ENCODE measurements around the gene MSGN1. TPM values are rescaled to one million over a fixed set of nuclear protein-coding genes. Genes with fewer than 3 reads are reported as not detected.

The MSGN1 gene, protein sequence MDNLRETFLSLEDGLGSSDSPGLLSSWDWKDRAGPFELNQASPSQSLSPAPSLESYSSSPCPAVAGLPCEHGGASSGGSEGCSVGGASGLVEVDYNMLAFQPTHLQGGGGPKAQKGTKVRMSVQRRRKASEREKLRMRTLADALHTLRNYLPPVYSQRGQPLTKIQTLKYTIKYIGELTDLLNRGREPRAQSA
- not detected for total RNA-seq

DNA sequence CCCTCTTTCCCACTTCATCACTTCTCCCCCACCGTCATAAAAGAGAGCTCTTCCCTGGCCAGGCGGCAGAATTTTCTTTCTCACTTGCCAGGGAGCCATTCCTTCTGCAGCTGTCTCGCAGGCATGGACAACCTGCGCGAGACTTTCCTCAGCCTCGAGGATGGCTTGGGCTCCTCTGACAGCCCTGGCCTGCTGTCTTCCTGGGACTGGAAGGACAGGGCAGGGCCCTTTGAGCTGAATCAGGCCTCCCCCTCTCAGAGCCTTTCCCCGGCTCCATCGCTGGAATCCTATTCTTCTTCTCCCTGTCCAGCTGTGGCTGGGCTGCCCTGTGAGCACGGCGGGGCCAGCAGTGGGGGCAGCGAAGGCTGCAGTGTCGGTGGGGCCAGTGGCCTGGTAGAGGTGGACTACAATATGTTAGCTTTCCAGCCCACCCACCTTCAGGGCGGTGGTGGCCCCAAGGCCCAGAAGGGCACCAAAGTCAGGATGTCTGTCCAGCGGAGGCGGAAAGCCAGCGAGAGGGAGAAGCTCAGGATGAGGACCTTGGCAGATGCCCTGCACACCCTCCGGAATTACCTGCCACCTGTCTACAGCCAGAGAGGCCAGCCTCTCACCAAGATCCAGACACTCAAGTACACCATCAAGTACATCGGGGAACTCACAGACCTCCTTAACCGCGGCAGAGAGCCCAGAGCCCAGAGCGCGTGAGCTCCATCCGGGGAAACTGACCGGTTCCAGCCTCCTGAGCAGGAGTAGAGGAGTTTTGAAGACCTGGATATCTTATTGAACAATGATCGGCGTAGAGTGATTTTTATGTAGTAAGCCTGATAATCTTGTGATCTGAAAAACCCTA, at the start of gene MSGN1:
Gene MSGN1 (plus strand): TSS at position 65 of the 850 bp plus-strand sequence. CDS start 59 bp downstream, at position 124.
- no peak for TF ChIP-seq POLR2A (IDR thresholded peaks at IDR 0.05)
- TF ChIP-seq, protein P1, sequence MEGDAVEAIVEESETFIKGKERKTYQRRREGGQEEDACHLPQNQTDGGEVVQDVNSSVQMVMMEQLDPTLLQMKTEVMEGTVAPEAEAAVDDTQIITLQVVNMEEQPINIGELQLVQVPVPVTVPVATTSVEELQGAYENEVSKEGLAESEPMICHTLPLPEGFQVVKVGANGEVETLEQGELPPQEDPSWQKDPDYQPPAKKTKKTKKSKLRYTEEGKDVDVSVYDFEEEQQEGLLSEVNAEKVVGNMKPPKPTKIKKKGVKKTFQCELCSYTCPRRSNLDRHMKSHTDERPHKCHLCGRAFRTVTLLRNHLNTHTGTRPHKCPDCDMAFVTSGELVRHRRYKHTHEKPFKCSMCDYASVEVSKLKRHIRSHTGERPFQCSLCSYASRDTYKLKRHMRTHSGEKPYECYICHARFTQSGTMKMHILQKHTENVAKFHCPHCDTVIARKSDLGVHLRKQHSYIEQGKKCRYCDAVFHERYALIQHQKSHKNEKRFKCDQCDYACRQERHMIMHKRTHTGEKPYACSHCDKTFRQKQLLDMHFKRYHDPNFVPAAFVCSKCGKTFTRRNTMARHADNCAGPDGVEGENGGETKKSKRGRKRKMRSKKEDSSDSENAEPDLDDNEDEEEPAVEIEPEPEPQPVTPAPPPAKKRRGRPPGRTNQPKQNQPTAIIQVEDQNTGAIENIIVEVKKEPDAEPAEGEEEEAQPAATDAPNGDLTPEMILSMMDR (IDR thresholded peaks at IDR 0.05), result no peak
- intact Hi-C loops (cut with DNase I), result no loop called here
- H3K9me3 ChIP-seq, result no peaks in the 10 kb centered on the region
- H3K4me1 ChIP-seq, result peaks cover 16 to 74% (median 39%) of the 10 kb centered on the region in 3 donors
- no peak for DNase-seq
- no peak within 1 kb of the TSS for H3K4me3 ChIP-seq
- H3K27ac ChIP-seq, result peak within 1 kb of the TSS; percentile 81 to 84 (median 82)
- peaks cover 0 to 48% (median 0%) of the 10 kb centered on the region in 4 donors for H3K27me3 ChIP-seq
- H3K36me3 ChIP-seq, result no peaks in the 10 kb centered on the region
- WGBS, 2 donors, result 75 to 76% methylated on average over 6 to 16 of the region's 26 CpGs

DNA sequence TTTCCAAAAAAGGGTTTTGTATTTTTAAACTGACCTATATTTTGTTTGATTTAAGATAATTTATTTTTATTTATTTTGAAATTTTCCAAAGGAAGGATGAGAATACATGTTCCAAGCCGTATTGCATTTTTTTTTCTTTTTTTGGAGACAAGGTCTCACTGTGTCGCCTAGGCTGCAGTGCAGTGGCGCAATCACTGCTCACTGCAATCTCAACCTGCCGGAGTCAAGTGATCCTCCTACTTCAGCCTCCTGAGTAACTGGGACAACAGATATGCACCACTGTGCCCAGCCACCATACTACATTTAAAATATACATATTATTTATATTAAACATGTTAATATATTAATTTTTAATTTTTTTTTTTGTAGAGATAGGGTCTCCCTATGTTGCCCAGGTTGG, 47.4 kb upstream of the MSGN1 start:
- Histone ChIP-seq H3K4me3 (no peak overlapping the region), H3K4me1 (no peaks in the 10 kb centered on the region), H3K27ac (no peak overlapping the region), H3K27me3 (no peaks in the 10 kb centered on the region), H3K36me3 (peaks cover 0 to 47% (median 0%) of the 10 kb centered on the region in 3 donors), H3K9me3 (no peaks in the 10 kb centered on the region)
- TF ChIP-seq, protein P1 (IDR thresholded peaks at IDR 0.05), result no peak
- no peak for TF ChIP-seq POLR2A (IDR thresholded peaks at IDR 0.05)
- no peak for DNase-seq
- intact Hi-C loops (cut with DNase I), result no loop called here
- 91 to 96% methylated on average over 4 of the region's 4 CpGs for WGBS, 2 donors

DNA sequence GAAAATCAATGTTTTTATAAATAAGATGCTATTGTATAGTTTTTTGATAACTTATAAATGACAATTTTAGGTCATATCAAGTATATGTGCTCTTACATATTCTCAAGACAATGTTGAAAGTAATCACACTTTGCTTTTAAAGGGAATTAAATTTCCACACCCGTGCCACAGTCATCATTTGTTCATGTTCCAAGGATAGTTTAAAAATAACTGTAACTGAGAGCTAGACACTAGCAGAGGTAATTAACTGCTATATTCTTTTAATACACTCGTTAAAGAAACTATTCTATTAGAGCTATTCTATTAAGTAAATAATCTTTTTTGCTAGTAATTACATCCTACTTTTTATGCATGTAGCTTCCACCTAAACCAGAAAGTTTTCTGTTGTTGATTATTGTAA, 44.3 kb upstream of the MSGN1 start:
- WGBS, 2 donors, result 91 to 92% methylated on average over 2 of the region's 2 CpGs
- no peaks in the 10 kb centered on the region for H3K4me1 ChIP-seq
- intact Hi-C loops (cut with DNase I), result no loop called here

DNA sequence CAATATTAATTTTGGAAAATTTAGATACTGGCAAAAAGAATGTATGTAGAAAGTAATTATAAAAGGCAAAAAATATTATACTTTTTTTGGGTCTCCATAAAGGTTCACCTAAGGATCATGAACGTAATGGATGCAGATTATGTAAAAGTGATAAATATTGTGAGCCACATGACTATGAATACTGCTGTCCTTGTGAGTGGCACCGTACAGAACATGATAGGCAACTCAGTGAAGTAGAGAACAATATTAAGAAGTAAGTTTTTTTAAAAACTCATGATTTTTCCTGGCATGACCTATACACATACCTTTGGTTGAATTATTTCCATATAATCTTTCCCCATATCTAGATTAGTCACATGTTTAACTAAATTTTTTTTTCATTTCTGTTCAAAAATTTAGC, 43.7 kb upstream of the MSGN1 start:
- H3K9me3 ChIP-seq, result no peaks in the 10 kb centered on the region
- 93% methylated on average over 2 of the region's 2 CpGs for WGBS, 2 donors
- no peaks in the 10 kb centered on the region for H3K27me3 ChIP-seq
- no peaks in the 10 kb centered on the region for H3K4me1 ChIP-seq
- no peak for DNase-seq
- intact Hi-C loops (cut with DNase I), result no loop called here
- H3K27ac ChIP-seq, result no peak overlapping the region
- TF ChIP-seq, protein P1 (IDR thresholded peaks at IDR 0.05), result no peak
- TF ChIP-seq POLR2A (IDR thresholded peaks at IDR 0.05), result no peak
- peaks cover 0 to 33% (median 0%) of the 10 kb centered on the region in 3 donors for H3K36me3 ChIP-seq
- no peak overlapping the region for H3K4me3 ChIP-seq

More for the DNA sequence above, 44.3 kb upstream of the MSGN1 start:
- Histone ChIP-seq H3K27ac (no peak overlapping the region), H3K4me3 (no peak overlapping the region), H3K36me3 (peaks cover 0 to 36% (median 0%) of the 10 kb centered on the region in 3 donors), H3K9me3 (no peaks in the 10 kb centered on the region), H3K27me3 (no peaks in the 10 kb centered on the region)
- DNase-seq, result no peak
- TF ChIP-seq, protein P1 (IDR thresholded peaks at IDR 0.05), result no peak
- TF ChIP-seq POLR2A (IDR thresholded peaks at IDR 0.05), result no peak

DNA sequence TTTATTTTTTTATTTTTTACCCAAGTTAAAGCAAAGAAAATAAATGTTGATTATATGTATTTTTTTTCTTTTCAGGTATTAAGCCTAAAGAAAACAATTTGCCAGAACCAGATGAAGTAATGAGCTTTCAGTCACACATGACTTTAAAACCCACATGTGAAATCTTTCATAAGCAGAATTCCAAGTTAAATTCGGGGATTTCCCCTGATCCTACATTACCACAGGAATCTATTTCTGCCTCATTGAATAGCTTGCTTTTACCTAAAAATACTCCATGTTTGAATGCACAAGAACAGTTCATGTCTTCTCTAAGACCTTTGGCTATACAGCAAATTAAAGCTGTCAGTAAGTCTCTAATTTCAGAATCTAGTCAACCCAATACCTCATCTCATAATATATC, 35.7 kb upstream of the MSGN1 start:
- H3K36me3 ChIP-seq, result peaks cover 0 to 40% (median 0%) of the 10 kb centered on the region in 3 donors
- no peak overlapping the region for H3K4me3 ChIP-seq
- H3K27me3 ChIP-seq, result no peaks in the 10 kb centered on the region
- H3K9me3 ChIP-seq, result no peaks in the 10 kb centered on the region
- 59 to 81% methylated on average over 1 of the region's 1 CpG for WGBS, 2 donors
- H3K4me1 ChIP-seq, result no peaks in the 10 kb centered on the region
- TF ChIP-seq, protein P1 (IDR thresholded peaks at IDR 0.05), result no peak
- no peak for TF ChIP-seq POLR2A (IDR thresholded peaks at IDR 0.05)
- no peak overlapping the region for H3K27ac ChIP-seq
- DNase-seq, result no peak
- intact Hi-C loops (cut with DNase I), result no loop called here

All from esophagus squamous epithelium (tissue), 5 donors.